H9 (cell line): ENCODE data around the gene LARP1. TPM values are rescaled to one million over a fixed set of nuclear protein-coding genes. Genes with fewer than 3 reads are reported as not detected.
A peak's percentile ranks its signal among the peaks of the same experiment; 100 is the strongest.

Source experiments
- DNase-seq: peaks from one replicate; pipeline ENCODE4 v3.0.0-alpha.2; 2017
- H2AFZ ChIP-seq: one replicate; pipeline ENCODE4 v1.6.1; 2013; ENCODE audit warnings: mild to moderate bottlenecking, low read length, control low read depth, moderate library complexity
- H2AK5ac ChIP-seq: 2 replicates; pipeline ENCODE4 v1.6.1; 2013; ENCODE audit warnings: low read length, control low read depth, mixed read lengths; ENCODE audit not compliant: insufficient read length
- H2BK120ac ChIP-seq: one replicate; pipeline ENCODE4 v1.6.1; 2013; ENCODE audit warnings: low read depth, mild to moderate bottlenecking, low read length, control low read depth, inconsistent platforms; ENCODE audit not compliant: poor library complexity, severe bottlenecking
- H2BK12ac ChIP-seq: 2 replicates; pipeline ENCODE4 v1.6.1; 2013; ENCODE audit warnings: low read length, control low read depth, mixed read lengths, low read depth; ENCODE audit not compliant: insufficient read length
- H2BK15ac ChIP-seq: 2 replicates; pipeline ENCODE4 v1.6.1; 2013; ENCODE audit warnings: low read depth, low read length, control low read depth
- H2BK20ac ChIP-seq: one replicate; pipeline ENCODE4 v1.6.1; 2013; ENCODE audit warnings: low read depth, mild to moderate bottlenecking, low read length, control low read depth, inconsistent platforms; ENCODE audit not compliant: poor library complexity, severe bottlenecking
- H2BK5ac ChIP-seq: 2 replicates; pipeline ENCODE4 v1.6.1; 2013; ENCODE audit warnings: low read length, control low read depth, mixed read lengths; ENCODE audit not compliant: insufficient read length
- H3K14ac ChIP-seq: 2 replicates; pipeline ENCODE4 v1.6.1; 2013; ENCODE audit warnings: low read length, control low read depth; ENCODE audit not compliant: insufficient read depth
- H3K18ac ChIP-seq: 2 replicates; pipeline ENCODE4 v1.6.1; 2013; ENCODE audit warnings: low read depth, mild to moderate bottlenecking, mixed read lengths, low read length, control low read depth; ENCODE audit not compliant: insufficient read length
- H3K23ac ChIP-seq: 2 replicates; pipeline ENCODE4 v1.6.1; 2013; ENCODE audit warnings: low read length, control low read depth, mixed read lengths, low read depth; ENCODE audit not compliant: insufficient read length
- H3K23me2 ChIP-seq: 2 replicates; pipeline ENCODE4 v1.6.1; 2013; ENCODE audit warnings: low read depth, mild to moderate bottlenecking, mixed read lengths, low read length, control low read depth; ENCODE audit not compliant: insufficient read length, poor library complexity, severe bottlenecking
- H3K27ac ChIP-seq: 2 replicates; pipeline ENCODE4 v1.5.1; 2013; ENCODE audit warnings: low read length, control low read depth, mixed read lengths, low read depth; ENCODE audit not compliant: insufficient read length
- H3K27me3 ChIP-seq: 2 replicates; pipeline ENCODE4 v1.6.1; 2013; ENCODE audit warnings: low read length, control low read depth, inconsistent platforms; ENCODE audit not compliant: insufficient read depth
- H3K4ac ChIP-seq: 2 replicates; pipeline ENCODE4 v1.6.1; 2013; ENCODE audit warnings: low read depth, mild to moderate bottlenecking, control low read depth, inconsistent platforms, low read length, moderate library complexity
- H3K4me1 ChIP-seq: 2 replicates; pipeline ENCODE4 v1.6.1; 2013; ENCODE audit warnings: low read length, control low read depth, inconsistent platforms; ENCODE audit not compliant: insufficient read depth
- H3K4me2 ChIP-seq: 2 replicates; pipeline ENCODE4 v1.6.1; 2013; ENCODE audit warnings: low read length, control low read depth, mixed read lengths; ENCODE audit not compliant: insufficient read length, insufficient read depth
- H3K56ac ChIP-seq: 2 replicates; pipeline ENCODE4 v1.6.1; 2013; ENCODE audit warnings: low read depth, mild to moderate bottlenecking, mixed read lengths, low read length, control low read depth; ENCODE audit not compliant: insufficient read length
- H3K79me1 ChIP-seq: 2 replicates; pipeline ENCODE4 v1.6.1; 2013; ENCODE audit warnings: low read depth, mild to moderate bottlenecking, moderate library complexity, low read length, control low read depth, inconsistent platforms; ENCODE audit not compliant: insufficient read depth, poor library complexity, severe bottlenecking
- H3K79me2 ChIP-seq: 2 replicates; pipeline ENCODE4 v1.6.1; 2013; ENCODE audit warnings: low read length, control low read depth, inconsistent platforms; ENCODE audit not compliant: insufficient read depth
- H3K9ac ChIP-seq: 2 replicates; pipeline ENCODE4 v1.6.1; 2013; ENCODE audit warnings: low read length, control low read depth, mixed read lengths; ENCODE audit not compliant: insufficient read length; ENCODE audit errors: extremely low read depth
- H3K9me3 ChIP-seq: one replicate; pipeline ENCODE4 v1.6.1; 2013; ENCODE audit warnings: low read depth, low read length, inconsistent platforms; ENCODE audit not compliant: control insufficient read depth
- H3T11ph ChIP-seq: one replicate; pipeline ENCODE4 v1.6.1; 2013; ENCODE audit warnings: mild to moderate bottlenecking, low read length, control low read depth, inconsistent platforms
- H4K20me1 ChIP-seq: one replicate; pipeline ENCODE4 v1.6.1; 2013; ENCODE audit not compliant: control insufficient read depth, insufficient read length, insufficient read depth
- H4K5ac ChIP-seq: 2 replicates; pipeline ENCODE4 v1.6.1; 2013; ENCODE audit warnings: low read depth, mild to moderate bottlenecking, mixed read lengths, low read length, control low read depth; ENCODE audit not compliant: insufficient read length
- H4K8ac ChIP-seq: replicated peaks from 2 replicates; pipeline ENCODE4 v1.6.1; 2013; ENCODE audit warnings: low read length, control low read depth, mixed read lengths, low read depth; ENCODE audit not compliant: insufficient read length
- H4K91ac ChIP-seq: 2 replicates; pipeline ENCODE4 v1.6.1; 2013; ENCODE audit warnings: low read depth, mild to moderate bottlenecking, moderate library complexity, mixed read lengths, low read length, control low read depth; ENCODE audit not compliant: insufficient read length
- H3K27ac Mint-ChIP-seq, 3 experiments: 2 replicates in 2 of 3; 3 replicates in 1 of 3; pipeline ENCODE4 v1.8.0; 2020 to 2021; ENCODE audit warnings: mixed read lengths in 3 of 3, mild to moderate bottlenecking in 1 of 3, moderate library complexity in 1 of 3
- H3K27me3 Mint-ChIP-seq: 2 replicates; pipeline ENCODE4 v1.8.0; 2021; ENCODE audit warnings: low read depth, mild to moderate bottlenecking, moderate library complexity, mixed read lengths
- H3K36me3 Mint-ChIP-seq, 3 experiments: 2 replicates in 2 of 3; 3 replicates in 1 of 3; pipeline ENCODE4 v1.8.0; 2020 to 2021; ENCODE audit warnings: low read depth in 3 of 3, mixed read lengths in 3 of 3; ENCODE audit not compliant: insufficient read depth in 1 of 3
- H3K4me1 Mint-ChIP-seq, 2 experiments: 2 replicates each; pipeline ENCODE4 v1.8.0; 2020; ENCODE audit warnings: mixed read lengths in 2 of 2
- H3K4me3 Mint-ChIP-seq, 2 experiments: 2 replicates in 1 of 2; 3 replicates in 1 of 2; pipeline ENCODE4 v1.8.0; 2020 to 2021; ENCODE audit warnings: mild to moderate bottlenecking in 2 of 2, mixed read lengths in 2 of 2, moderate library complexity in 1 of 2
- H3K9me3 Mint-ChIP-seq, 2 experiments: 2 replicates in 1 of 2; 3 replicates in 1 of 2; pipeline ENCODE4 v1.8.0; 2020; ENCODE audit warnings: mild to moderate bottlenecking in 2 of 2, mixed read lengths in 2 of 2, moderate library complexity in 1 of 2
- WGBS: extraction: QIAGEN DNeasy Blood & Tissue Kit; methylation state at CpG from one replicate; pipeline ENCODE4 v1.1.7; 2013; ENCODE audit warnings: missing lambda C conversion rate, low lambda C conversion rate, mixed read lengths; ENCODE audit not compliant: insufficient read length; ENCODE audit errors: extremely low coverage; 5-methylcytosine and 5-hydroxymethylcytosine counted together
- total RNA-seq: library from RNA; stranded (reverse); gene quantifications from 2 replicates; pipeline ENCODE4 v1.2.1, GENCODE V29; 2021
- TF ChIP-seq, protein P1 (sequence below): fragments of 200-600 bp; sonication (generic); conservative IDR thresholded peaks from 3 replicates; pipeline ENCODE4 v1.8.0; 2021; ENCODE audit warnings: antibody characterized with exemption, mild to moderate bottlenecking

Gene LARP1
- total RNA-seq, 1 experiment from 2014 or later: 405 TPM

DNA sequence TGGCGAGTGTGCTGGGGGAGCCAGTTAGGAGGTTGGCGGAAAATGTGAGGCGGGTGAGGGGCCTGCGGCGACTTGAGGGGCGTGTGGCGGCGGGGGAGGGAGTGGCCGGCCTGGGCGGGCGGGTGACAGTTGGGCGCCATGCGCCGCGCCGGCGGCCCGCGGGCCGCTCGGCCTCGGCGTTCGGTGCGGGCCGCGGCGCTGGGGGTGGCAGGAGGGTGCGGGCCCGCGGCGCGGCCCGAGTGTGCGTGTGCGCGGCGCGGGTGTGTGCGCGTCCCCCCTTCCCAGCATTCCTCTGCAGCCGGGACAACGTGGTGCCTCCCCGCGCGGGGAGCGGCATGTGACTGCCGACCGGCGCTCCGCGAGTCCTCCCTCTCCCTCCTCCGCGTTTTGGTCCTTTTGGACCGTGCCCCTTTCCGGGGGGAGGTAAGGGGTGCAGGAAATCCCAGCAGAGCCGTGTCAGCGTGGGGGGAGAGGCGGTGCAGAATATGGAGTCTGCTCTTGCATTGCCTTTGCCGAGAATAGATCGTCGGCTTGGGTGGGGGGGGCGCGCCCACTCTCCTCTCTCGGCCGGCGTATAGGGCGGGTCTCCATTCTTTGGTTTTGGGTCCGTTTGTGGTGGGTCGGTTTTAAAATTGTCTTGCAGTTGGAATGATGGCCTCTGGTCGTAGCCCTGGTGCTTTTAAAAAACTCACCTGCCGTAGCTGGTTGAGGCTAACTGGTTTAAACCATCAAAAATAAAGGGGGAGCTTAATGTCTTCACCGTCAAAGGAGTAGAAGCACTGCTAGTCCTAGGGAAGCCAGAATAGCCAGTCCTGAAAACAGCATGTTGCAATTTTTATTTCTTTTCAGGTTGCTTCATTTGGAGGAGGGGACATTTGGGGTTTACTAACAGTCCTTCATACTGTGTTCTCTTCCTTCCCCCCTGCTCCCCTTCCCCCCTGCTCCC, 2.0 kb downstream of the LARP1 start:
- Histone ChIP-seq H2BK12ac (no peak overlapping the region), H3K4ac (no peak overlapping the region), H2BK20ac (no peak overlapping the region), H3T11ph (no peak overlapping the region), H2AFZ (no peak overlapping the region), H3K4me1 (peaks cover 11% of the 10 kb centered on the region), H2AK5ac (no peak overlapping the region), H3K79me1 (no peaks in the 10 kb centered on the region), H4K8ac (no peak overlapping the region), H3K23me2 (peaks cover 11% of the 10 kb centered on the region), H3K27ac (no peak overlapping the region), H3K18ac (no peak overlapping the region), H3K56ac (no peak overlapping the region), H4K5ac (no peak overlapping the region), H3K79me2 (peaks cover 62% of the 10 kb centered on the region), H3K14ac (peak overlapping the region; percentile 92), H3K9ac (peak overlapping the region; percentile 88), H3K27me3 (no peaks in the 10 kb centered on the region), H3K23ac (no peak overlapping the region), H2BK120ac (no peak overlapping the region), H2BK15ac (no peak overlapping the region), H2BK5ac (no peak overlapping the region), H4K91ac (no peak overlapping the region), H3K4me2 (peak overlapping the region; percentile 95), H4K20me1 (no peaks in the 10 kb centered on the region), H3K9me3 (no peaks in the 10 kb centered on the region)
- Mint-ChIP-seq H3K9me3 (peaks cover 0 to 3% of the 10 kb centered on the region in 2 experiments; a peak in 2 of 5 replicates), H3K27me3 (peaks cover 2% of the 10 kb centered on the region; the same call in 1 of the 2 replicates), H3K4me1 (peaks cover 58 to 59% of the 10 kb centered on the region in 2 experiments), H3K4me3 (peak overlapping the region; percentile 94 to 99), H3K27ac (peak overlapping the region; percentile 90 to 96 (median 92)), H3K36me3 (peaks cover 0 to 4% (median 4%) of the 10 kb centered on the region in 3 experiments; a peak in 3 of 7 replicates)
- WGBS: no CpG with 5 or more reads among the region's 73 CpGs
- DNase-seq: no peak
- TF ChIP-seq, protein P1, sequence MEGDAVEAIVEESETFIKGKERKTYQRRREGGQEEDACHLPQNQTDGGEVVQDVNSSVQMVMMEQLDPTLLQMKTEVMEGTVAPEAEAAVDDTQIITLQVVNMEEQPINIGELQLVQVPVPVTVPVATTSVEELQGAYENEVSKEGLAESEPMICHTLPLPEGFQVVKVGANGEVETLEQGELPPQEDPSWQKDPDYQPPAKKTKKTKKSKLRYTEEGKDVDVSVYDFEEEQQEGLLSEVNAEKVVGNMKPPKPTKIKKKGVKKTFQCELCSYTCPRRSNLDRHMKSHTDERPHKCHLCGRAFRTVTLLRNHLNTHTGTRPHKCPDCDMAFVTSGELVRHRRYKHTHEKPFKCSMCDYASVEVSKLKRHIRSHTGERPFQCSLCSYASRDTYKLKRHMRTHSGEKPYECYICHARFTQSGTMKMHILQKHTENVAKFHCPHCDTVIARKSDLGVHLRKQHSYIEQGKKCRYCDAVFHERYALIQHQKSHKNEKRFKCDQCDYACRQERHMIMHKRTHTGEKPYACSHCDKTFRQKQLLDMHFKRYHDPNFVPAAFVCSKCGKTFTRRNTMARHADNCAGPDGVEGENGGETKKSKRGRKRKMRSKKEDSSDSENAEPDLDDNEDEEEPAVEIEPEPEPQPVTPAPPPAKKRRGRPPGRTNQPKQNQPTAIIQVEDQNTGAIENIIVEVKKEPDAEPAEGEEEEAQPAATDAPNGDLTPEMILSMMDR: no peak
